Fibroblast of skin of abdomen (primary cell): ENCODE data around the gene TACC2. TPM values are rescaled to one million over a fixed set of nuclear protein-coding genes. Genes with fewer than 3 reads are reported as not detected.
A peak's percentile ranks its signal among the peaks of the same experiment; 100 is the strongest.
"Not testable (repeated sequence)": the region's sequence is repeated elsewhere in the genome, so short reads cannot be mapped to it uniquely, and the experiment has no call there.

Experiments used
- DNase-seq: peaks from one replicate; pipeline ENCODE4 v3.0.0-alpha.2; 2013
- polyA plus RNA-seq, 2 experiments: library from polyadenylated mRNA; unstranded; fragments of 120-200 nt; gene quantifications; one replicate each; pipeline ENCODE4 v1.2.1, GENCODE V29; 2013; ENCODE audit not compliant: insufficient read length in 2 of 2

The TACC2 gene
- 17.0 TPM for polyA plus RNA-seq (2013, experiment 1 of 2; ENCODE audit: insufficient read length)
- 14.6 TPM for polyA plus RNA-seq (2013, experiment 2 of 2; ENCODE audit: insufficient read length)

- DNase-seq: no peak
Measured at GRCh38 chr10:121988361-121989324, at the start of gene TACC2. Gene TACC2 (plus strand): TSS chr10:121989163. CDS start chr10:122021982, 32,819 bp downstream.

DNA sequence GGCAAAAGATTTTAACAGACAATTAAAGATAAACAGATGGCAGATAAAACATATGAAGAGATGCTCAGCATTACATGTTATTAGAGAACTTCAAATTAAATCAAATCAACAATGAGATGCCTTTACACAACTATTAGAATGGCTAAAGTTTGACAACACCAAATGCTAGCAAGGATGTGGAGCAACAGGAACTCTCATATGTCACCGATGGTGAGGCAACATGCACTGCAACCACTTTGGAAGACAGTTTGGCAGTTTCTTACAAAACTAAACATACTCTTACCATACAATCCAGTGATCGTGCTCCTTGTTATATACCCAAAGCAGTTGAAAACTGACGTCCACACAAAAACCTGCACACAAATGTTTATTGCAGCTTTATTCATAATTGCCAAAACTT is 47.4 kb upstream of the TACC2 start:
- DNase-seq: no peak

GRCh38 chr10:121942749-121943416 is 46.1 kb upstream of the TACC2 start:
- DNase-seq: peak; percentile 93

GRCh38 chr10:121947343-121948330 is 41.3 kb upstream of the TACC2 start:
- no peak for DNase-seq

GRCh38 chr10:121949049-121949448 is 39.9 kb upstream of the TACC2 start:
- no peak for DNase-seq

- DNase-seq: no peak
Measured at GRCh38 chr10:121949451-121949850, 39.5 kb upstream of the TACC2 start.

- DNase-seq: peak; percentile 43
Measured at GRCh38 chr10:121952226-121952625, 36.7 kb upstream of the TACC2 start.

GRCh38 chr10:121956111-121957061 is 32.6 kb upstream of the TACC2 start:
- peak; percentile 12 for DNase-seq

DNA sequence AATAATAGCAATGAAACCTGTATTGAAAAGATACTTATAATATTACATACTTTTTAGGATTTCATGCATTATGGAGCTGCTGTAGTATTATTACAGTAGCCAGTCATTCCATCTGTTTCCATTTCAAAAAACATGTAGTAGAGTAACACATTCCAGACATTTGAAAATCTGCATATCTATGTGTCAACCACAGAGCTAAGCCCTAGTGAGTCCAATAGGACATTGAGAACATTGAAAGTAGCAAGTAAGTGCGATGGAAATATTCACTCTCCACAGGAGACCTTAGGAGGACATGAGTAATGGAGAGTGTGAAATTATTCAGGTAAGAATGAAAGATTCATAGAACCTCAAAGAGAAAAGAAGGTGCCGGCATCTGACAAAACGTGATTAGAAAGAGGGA is 29.3 kb upstream of the TACC2 start:
- DNase-seq: no peak

DNA sequence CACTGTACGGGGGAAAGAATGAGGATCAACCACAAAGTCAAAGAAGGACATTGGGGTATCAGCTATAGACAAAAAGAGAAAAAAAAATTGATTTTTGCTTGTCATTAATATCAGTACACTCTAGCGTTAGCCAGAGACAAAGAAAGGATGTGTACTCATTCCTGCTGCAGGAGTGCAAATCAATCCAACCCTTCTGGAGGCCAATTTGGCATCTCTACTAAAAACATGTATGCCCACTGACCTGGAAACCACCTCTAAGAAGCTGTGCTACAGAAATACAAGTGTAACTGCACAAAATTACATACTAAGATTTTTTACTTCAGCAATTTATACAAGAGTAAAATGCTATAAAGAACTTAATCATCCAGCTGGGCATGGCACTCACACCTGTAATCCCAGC is 27.5 kb upstream of the TACC2 start:
- DNase-seq: no peak

DNA sequence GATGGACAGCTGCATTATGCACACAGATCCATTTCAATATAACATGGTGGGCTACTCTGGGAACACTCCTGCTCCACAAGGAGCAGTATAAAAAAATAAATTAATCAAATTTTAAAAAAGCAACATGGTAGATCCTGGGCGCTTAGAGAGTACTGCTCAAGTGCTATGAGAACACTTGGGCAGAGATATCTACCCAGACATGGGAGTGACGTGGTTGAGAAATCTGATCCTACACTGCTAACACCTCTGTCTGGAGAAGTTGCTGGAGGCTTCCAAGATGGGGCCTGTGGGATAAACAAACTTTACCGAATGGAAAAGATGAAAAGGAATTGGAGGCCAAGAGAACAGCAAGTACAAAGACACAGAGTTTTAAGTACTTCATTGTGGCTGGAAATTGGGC is 23.0 kb upstream of the TACC2 start:
- DNase-seq: no peak

- DNase-seq: not testable (repeated sequence)
Measured at GRCh38 chr10:121969086-121969485, 19.9 kb upstream of the TACC2 start.

GRCh38 chr10:121974019-121974534 is 14.9 kb upstream of the TACC2 start:
- DNase-seq: no peak

GRCh38 chr10:121974535-121975294 is 14.2 kb upstream of the TACC2 start, which contains the start of gene NSMCE4A:
Gene NSMCE4A (minus strand): TSS chr10:121975217. CDS start chr10:121975165, 52 bp downstream.
- DNase-seq: peak; percentile 70

DNA sequence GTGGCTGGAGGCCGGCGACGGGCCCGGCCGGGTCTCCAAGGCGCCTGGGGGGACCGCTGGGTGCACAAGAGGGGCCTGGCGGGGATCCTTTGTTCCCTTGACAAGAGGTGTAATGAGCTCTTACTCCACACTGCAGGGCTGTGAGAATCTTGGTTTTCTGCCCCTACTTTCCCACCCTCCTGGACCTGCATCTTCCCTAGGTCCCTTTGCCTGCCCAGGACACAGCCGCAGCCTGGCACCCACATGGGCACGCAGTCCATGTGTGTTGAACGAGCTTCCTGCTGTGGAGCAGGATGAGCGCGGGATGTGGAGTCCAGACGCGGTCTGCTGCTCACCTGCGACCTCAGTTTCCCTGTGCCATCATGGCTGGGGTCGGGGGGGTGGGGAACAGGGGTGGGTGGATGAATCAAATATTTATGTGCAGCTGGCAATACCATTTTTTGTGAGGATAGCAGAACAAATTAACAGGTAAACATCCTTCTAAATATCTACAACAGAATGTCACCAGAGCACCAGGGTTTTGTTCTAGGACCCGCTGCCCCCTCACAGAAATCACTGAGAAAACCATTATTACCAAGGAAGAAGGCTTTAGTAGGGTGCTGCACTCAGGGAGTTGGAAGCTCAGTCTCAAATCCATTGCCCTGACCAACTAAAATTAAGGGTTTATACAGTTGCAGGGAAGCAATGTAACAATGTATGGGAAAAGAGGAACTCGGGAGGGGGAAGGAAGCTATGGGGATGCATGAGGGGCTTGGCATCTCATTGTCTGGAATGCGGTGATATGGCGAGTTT is 13.5 kb upstream of the TACC2 start:
- no peak for DNase-seq

GRCh38 chr10:121976607-121977006 is 12.4 kb upstream of the TACC2 start:
- no peak for DNase-seq

GRCh38 chr10:121978511-121978910 is 10.5 kb upstream of the TACC2 start:
- no peak for DNase-seq

DNA sequence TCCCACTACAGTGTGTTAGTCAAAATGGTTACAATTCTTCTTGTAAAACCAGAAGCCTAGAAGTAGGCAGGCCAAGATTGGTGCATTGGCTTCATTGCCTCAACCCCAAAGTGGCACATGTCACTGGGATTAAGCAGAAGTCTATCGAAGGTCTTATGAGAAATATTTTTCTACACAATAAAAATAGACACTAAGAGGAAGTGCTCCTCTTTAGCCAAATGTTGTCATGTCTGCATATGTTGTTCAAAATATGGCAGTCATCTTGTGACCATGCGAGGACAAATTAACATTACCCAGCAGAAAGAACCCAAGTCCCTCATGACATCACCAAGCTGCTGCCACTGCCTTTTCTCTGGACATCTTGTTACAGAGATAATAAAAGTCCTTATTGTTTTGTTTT is 7.6 kb upstream of the TACC2 start:
- no peak for DNase-seq

DNA sequence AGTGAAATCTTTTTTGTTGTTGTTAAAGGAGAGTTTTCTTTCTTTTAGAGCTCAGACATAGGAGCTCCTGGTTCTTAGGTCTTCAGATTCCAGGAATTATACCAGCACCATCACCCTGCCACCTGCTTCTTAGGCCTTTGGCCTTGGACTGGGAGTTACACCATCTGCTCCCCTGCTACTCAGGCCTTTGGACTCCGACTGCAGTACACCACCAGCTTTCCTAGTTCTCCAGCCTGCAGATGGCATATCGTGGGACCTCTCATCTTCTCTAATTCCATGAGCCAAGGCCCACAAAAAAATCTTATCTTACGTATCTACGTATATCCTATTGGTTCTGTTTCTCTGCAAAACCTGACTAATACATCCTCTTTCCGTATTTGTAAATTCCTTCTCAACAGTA is 5.1 kb upstream of the TACC2 start:
- DNase-seq: no peak
